HG02852 (cell line): Measurements from ENCODE around the gene BAIAP2.
"Not testable (repeated sequence)": the region's sequence is repeated elsewhere in the genome, so short reads cannot be mapped to it uniquely, and the experiment has no call there.

Source experiments
- ATAC-seq: cut with Tn5 transposase; IDR thresholded peaks from one replicate; pipeline ENCODE4 v1.9.1; 2021; ENCODE audit warnings: mild to moderate bottlenecking, moderate library complexity; ENCODE audit not compliant: unreplicated experiment

BAIAP2 gene

DNA sequence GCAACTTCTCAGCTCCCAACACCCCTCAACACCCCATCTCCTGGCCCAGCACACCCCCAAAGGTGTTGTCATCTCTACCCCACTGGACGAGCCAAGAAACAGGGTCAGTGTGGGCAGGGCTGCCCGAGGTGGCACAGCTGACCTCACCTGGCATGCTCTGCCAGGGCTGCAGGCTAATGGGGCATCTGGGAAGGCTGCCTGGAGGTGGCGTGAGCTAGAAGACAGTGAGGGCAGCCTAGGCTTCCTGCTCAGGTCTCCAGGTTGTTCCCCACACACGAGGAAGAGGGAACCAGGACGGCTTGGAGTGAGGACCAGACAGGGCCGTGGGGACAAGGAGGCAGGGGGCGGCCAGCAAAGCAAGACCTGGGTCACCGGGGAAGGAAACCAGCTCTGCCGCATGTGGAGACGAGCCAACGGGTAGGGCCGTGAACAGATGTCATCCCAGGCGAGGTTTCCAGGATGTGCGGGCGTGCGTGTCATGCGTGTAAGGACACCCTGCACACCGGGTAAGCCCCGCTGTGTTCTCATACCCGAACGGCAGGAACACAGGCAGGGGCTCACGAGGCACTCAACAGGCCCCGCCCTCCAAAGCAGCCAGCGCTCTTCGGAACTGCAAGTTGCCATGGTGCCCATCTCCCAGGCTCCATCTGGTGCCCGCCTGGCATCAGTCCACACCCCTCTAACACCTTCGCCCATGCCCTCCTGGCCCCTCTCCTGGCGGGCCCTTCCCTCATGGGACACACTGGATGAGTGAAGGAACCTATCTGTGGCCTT lies 100.7 kb downstream of the BAIAP2 start:
- ATAC-seq = no peak

DNA sequence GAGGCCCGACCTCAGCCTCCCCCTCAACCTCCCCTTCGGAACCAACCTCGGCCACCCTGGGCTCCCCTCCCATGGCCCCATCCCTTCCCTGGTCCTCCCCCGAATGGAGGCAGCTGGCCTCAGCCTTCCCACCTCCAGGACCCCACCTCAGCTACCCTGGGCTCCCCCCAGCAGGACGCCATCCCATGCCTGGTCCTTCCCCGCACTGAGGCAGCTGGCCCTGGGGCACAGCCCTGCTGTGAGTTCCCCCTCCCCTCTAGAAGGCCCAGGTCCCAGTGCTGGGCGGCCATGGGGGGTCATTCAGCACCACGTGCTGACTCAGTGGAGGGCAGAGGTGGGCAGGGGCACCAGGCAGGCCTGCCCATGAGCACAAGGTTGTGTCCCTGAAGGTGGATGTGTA lies 101.4 kb downstream of the BAIAP2 start:
- no peak for ATAC-seq

DNA sequence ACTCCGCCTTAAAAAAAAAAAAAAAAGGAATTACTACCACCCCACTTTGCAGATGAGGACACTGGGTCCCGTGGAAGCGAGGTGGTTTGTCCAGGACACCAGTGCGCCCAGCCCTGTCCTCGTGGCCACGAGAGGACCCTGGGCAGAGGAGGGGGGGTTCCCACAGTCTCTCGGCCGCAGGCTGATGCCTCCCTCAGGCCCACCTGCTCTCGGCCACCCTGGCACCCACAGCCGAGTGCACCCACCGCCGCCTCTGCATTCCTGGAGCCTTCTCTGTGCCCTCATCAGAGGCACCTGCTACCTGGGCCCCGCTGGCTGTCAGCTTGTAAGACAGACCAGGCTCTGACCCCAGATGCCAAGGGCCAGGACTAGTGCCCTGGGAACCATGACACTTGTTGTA lies 102.3 kb downstream of the BAIAP2 start:
- ATAC-seq = no peak

GRCh38 chr17:81138083-81138482 lies 103.1 kb downstream of the BAIAP2 start:
- no peak for ATAC-seq

- no peak for ATAC-seq
Observed at GRCh38 chr17:81138500-81138899, 103.5 kb downstream of the BAIAP2 start.

DNA sequence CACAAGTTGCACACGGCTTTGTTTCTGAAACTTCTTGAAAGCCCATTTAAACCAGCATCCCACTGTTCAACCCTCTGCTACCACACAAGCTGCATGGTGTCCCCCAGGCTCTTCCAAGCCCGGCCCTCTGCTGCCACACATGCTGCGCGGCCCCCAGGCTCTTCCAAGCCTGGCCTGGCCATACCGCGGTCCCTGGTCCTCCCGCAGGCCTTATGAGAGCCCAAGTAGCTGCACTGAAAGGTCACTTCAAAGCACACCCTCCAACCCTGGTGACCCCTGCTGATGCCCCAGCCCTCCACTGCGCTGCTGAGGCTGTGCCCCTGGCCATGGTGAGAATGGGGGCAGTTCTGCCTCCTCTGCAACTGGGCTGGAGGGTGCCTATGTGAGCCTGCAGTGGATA lies 104.5 kb downstream of the BAIAP2 start:
- ATAC-seq = no peak

DNA sequence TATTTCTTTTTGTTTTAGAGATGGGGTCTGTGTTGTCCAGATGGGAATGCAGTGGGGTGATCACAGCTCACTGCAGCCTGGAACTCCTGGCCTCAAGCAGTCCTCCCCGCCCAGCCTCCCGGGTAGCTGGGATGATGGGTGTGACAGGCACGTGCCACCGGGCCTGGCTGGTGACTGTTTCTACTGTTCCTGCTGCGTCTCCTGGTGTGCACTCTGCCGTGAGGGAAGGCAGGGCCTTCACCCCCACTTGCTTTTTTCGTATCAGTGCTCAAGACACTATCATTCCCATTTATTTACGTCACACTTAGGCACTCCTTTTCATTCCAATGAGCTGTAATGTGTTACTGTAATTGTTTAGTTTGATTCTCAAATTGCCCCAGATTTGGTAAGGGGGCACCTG lies 105.1 kb downstream of the BAIAP2 start:
- ATAC-seq = no peak

GRCh38 chr17:81140695-81141094 lies 105.7 kb downstream of the BAIAP2 start:
- ATAC-seq = no peak

DNA sequence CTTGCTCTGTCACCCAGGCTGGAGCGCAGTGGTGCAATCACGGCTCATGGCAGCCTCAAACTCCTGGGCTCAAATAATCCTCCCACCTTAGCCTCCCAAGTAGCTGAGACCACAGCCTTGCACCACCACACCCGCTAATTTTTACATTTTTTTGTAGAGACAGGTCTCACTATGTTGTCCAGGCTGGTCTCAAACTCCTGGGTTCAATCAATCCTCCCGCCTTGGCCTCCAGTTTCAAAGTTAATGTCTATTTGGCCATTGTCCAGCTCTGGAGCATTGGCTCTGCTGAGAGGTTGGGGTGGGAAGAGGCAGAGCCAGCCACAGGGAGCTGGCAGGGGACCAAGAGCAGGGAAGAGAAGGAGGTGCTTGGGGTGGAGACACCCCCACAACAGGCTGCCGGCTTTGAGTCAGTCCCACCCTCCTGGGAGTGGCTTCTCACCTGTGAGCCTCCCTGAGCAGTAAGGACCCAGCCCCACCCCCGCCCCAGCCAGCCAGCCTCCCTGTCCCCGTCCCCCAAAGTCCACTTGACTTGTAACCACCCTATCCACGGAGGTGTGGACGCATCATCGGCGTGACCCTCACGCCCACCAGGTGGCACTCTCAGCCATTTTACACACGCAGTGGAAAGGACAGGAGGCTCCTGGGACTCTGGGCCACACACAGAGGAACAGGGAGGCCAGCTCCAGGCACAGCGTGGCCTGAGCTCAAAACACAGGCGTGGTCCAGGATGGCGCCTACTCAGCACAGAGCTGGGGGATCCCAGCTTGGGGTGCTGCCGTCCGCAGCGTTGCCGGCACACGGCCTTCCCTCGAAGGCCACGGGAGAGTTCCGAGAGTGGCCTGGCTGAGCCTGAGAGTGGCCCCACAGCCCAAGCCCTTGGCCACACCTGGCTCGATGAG lies 107.6 kb downstream of the BAIAP2 start:
- no peak for ATAC-seq

DNA sequence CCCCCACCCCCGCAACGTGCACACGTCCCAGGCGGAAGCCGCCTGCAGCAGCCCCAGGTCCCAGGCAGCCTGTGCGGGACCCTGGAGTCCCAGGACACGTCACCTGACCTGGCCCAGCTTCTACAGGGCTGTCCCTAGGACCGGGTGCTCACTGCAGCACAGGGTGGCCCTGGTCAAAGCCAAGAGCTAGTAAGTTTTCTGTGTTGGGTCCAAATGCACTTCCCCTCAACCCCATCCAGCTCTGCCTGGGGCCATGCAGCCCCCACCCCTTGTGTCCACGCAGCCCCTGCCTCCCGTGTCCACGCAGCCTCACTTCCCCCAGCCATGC lies 108.2 kb downstream of the BAIAP2 start:
- no peak for ATAC-seq

DNA sequence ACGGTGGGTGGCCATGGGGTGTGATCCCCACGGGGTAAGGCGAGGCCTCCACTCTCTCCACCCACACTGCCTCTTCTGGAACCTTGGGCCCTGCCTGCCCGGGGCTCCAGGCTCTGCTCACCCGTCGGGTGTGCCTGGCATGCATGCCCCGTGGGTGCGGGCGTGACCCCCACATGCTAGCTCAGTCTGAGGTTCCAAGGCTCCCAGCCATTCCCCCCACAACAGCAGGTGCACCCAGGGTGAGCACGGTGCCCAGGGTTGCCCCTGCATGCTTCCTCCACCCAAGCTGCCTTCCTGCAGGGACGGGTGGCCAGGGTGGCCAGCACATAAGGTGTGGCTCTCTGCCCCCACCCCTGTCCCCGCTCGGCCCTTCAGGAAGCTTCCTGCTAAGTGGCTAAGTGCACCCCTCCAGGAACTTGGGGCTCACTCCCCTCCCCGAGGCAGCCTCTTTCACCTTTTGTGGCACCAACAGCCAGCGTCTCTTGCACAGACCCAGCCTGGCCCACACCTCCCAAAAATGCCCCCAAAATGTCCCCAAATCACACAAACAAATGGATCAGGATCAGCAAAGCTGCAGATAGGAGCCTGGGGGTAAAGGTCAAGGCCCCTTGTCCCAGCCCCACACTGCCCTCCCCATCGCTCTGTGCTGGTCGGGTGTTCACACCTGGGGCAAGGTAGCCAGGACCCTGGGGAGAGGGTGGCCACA lies 108.9 kb downstream of the BAIAP2 start:
- ATAC-seq = no peak

DNA sequence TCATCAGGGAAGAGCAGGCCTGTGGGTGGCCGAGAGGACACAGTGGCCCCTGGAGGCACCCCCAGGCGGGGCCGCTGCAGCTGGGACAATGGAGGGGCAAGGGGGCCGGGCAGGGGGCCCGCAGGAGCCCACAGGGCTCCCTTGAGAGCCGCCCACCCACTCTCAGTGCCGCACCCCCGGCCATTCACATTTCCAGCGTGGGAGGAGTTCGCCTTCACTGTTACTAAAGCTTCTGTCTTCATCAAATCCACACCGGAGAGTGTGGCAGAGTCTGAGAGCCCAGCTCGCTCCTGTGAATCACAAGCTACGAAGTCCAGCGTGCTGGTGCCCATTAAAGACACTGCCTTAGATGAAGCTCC lies 109.5 kb downstream of the BAIAP2 start:
- no peak for ATAC-seq

- not testable (repeated sequence) for ATAC-seq
Observed at GRCh38 chr17:81146208-81146607, 111.3 kb downstream of the BAIAP2 start.

- ATAC-seq = no peak
Observed at GRCh38 chr17:81147701-81148100, 112.8 kb downstream of the BAIAP2 start.

GRCh38 chr17:81148571-81148970 lies 113.6 kb downstream of the BAIAP2 start:
- no peak for ATAC-seq

DNA sequence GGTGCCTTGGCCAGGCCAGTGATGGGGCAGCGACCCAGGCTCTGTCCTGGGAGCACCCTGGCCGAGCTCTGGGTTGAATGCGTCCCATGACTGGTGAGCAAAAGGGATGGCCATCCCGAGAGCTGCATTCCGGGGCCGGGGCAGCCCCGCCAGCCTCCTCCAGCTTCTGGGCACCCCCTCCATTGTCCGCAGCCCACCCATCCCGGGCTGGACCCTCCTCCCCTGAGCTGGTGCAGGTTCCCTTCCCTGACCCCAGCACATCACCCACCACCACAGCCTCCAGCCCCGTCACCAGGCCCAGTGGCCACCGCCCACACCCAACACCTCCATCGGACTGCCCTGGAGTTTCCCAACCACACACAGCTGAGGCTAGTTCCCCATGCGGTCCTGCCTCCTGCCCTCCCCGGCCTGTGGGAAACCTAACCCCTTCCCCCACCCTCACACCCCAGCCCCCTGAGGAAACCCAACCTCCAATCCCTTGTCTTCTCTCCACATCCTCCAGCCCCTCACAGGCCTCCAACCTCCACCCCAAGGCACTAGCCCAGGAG lies 114.1 kb downstream of the BAIAP2 start:
- no peak for ATAC-seq

DNA sequence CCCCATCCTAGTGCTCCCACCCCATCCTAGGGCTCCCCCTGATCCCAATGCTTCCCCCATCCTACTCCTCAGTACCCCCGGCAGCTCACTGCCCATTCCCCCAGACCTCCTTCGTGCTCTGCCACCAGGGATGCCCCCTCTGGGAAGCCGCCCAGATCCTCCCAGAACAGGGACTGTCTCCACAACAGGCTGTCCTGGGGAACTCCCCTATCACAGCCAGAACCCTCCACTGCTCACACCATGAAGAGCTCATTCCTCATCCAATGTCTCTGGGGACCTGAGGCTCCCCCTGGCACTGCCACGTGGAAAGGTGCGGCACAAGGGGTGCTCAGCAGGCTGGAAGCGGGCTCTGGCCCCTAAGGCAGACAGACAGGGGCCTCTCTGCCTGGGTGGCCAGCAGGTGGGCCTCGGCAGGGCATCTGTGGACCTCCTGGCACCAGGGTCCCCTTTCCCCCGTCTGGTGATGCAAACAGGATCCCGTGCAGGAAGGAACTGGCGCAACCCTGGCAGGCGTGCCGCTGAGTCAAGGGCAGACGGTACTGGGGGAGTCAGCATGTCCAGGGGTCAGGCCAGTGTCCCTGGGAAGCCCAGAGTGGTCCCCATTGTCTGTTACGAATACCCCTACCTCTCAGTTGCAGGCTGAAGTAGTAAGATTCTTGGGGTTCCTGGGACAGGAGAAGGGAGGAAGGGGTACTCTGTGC lies 115.6 kb downstream of the BAIAP2 start:
- ATAC-seq = no peak

GRCh38 chr17:81151278-81151677 lies 116.3 kb downstream of the BAIAP2 start:
- ATAC-seq = no peak

GRCh38 chr17:81152288-81152828 lies 117.4 kb downstream of the BAIAP2 start:
- no peak for ATAC-seq

DNA sequence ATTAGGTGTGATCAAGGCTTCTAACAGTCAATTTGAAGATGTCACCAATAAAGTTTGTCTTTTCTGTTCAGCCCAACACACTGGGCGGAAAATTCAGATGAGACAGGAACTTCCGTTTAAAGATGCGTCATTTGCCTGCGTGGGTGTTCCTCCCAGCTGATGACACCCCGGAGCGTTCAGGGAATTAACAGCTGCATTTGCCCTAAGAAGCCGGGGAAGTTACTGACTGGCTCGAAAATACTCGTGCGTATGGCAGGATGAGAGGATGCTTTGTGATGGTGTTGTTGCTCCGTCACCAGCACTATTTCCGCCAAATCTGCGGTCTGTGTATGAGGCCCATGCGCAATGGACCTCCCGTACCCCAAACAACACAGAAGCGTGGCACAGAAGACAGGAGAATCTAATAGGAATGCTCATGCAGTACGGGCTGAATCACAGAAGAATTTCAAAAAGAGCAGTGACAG lies 118.4 kb downstream of the BAIAP2 start:
- ATAC-seq = no peak
